ENCODE measurements around the gene RRP9.
"Not testable (repeated sequence)": the region's sequence is repeated elsewhere in the genome, so short reads cannot be mapped to it uniquely, and the experiment has no call there.

DNA sequence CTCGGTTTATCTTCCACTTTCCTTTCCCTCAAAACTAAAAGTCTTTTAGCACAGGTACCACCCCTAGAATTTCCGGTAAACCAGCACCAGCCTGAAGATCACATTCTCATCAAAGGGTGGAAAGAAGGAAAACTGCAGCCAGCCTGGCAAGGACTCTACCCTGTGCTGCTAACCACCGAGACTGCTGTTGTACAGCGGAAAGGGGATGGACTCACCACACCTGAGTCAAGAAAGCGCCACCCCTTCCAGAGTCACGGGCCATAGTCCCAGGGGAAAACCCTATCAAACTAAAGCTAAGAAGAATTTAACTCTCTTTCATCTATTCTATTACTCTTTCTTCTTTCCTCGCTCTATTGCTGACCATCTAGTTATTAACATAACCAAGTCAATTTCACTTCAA is 41.7 kb downstream of the RRP9 start:
- TF ChIP-seq, protein P1, sequence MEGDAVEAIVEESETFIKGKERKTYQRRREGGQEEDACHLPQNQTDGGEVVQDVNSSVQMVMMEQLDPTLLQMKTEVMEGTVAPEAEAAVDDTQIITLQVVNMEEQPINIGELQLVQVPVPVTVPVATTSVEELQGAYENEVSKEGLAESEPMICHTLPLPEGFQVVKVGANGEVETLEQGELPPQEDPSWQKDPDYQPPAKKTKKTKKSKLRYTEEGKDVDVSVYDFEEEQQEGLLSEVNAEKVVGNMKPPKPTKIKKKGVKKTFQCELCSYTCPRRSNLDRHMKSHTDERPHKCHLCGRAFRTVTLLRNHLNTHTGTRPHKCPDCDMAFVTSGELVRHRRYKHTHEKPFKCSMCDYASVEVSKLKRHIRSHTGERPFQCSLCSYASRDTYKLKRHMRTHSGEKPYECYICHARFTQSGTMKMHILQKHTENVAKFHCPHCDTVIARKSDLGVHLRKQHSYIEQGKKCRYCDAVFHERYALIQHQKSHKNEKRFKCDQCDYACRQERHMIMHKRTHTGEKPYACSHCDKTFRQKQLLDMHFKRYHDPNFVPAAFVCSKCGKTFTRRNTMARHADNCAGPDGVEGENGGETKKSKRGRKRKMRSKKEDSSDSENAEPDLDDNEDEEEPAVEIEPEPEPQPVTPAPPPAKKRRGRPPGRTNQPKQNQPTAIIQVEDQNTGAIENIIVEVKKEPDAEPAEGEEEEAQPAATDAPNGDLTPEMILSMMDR (IDR thresholded peaks at IDR 0.05; ENCODE audit: low read length) = not testable (repeated sequence)
- TF ChIP-seq EZH2 (IDR thresholded peaks at IDR 0.05; ENCODE audit: borderline replicate concordance, low read length) = not testable (repeated sequence)

All from OCI-LY1 (cell line).